GM12872 (cell line): Measurements from ENCODE around the gene CCT4.

Experiments used
- CTCF ChIP-seq: IDR thresholded peaks from 3 replicates; pipeline ENCODE4 v1.5.1; 2011; ENCODE audit warnings: low read depth, mild to moderate bottlenecking, low read length, moderate library complexity; ENCODE audit not compliant: insufficient read depth

Gene CCT4

GRCh38 chr2:61876400-61876799 lies 12.1 kb downstream of the CCT4 start:
- TF ChIP-seq CTCF: no peak

GRCh38 chr2:61862085-61862484 lies 26.4 kb downstream of the CCT4 start:
- no peak for TF ChIP-seq CTCF

- TF ChIP-seq CTCF: no peak
These were observed 31.2 kb downstream of the CCT4 start for GRCh38 chr2:61857224-61857623.

- no peak for TF ChIP-seq CTCF
These were observed 33.2 kb downstream of the CCT4 start for GRCh38 chr2:61855318-61855613.

- TF ChIP-seq CTCF: 0 out of 3 replicates have a peak, but pooled peaks have one; percentile 8
These were observed 33.7 kb downstream of the CCT4 start for GRCh38 chr2:61854564-61855317.

- no peak for TF ChIP-seq CTCF
These were observed 34.5 kb downstream of the CCT4 start, which contains the start of gene FAM161A for GRCh38 chr2:61853847-61854563. FAM161A (minus strand) TSS chr2:61854060; CDS start chr2:61854041, 19 bp downstream.

- TF ChIP-seq CTCF: no peak
These were observed 35.2 kb downstream of the CCT4 start for GRCh38 chr2:61853086-61853846.
